Activated T-helper 1 cell treated with Interleukin-2 at 50 U/mL for 16 hours (primary cell): ENCODE measurements around the gene PODNL1.
"Not testable (repeated sequence)": the region's sequence is repeated elsewhere in the genome, so short reads cannot be mapped to it uniquely, and the experiment has no call there.

Source experiments
- DNase-seq: peaks from one replicate; pipeline ENCODE4 v3.0.0-alpha.2; 2020; ENCODE audit warnings: low read depth

PODNL1 gene

GRCh38 chr19:13972368-13973155 is 34.3 kb upstream of the PODNL1 start:
- no peak for DNase-seq

- not testable (repeated sequence) for DNase-seq
Observed at GRCh38 chr19:13971868-13972267, 33.7 kb upstream of the PODNL1 start.

- DNase-seq, result no peak
Observed at GRCh38 chr19:13969897-13970296, 31.7 kb upstream of the PODNL1 start.

GRCh38 chr19:13968999-13969398 is 30.8 kb upstream of the PODNL1 start:
- no peak for DNase-seq

- DNase-seq, result no peak
Observed at GRCh38 chr19:13968383-13968935, 30.2 kb upstream of the PODNL1 start.

- not testable (repeated sequence) for DNase-seq
Observed at GRCh38 chr19:13967206-13967605, 29.0 kb upstream of the PODNL1 start.

DNA sequence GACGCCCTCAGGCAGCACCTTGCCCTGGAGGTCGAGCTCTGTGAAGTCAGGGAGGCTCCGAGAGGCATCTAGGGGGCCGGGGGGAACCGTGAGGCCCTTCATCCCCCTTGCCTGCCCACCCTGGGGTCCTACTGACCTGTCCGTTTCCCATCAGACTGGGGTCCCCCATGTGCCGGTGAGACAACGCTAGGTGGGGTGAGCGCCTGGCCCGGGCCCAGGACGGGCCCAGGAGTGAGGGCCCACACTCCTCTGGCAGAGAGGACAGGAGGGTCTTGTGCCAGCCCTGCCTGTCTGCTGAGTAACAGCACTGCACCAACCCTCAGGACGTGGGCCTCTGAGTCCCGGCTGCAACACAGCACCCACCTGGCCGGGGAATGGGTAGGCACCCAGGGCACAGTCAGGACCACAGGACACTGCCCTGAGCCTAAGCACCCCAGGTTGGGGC is 28.5 kb upstream of the PODNL1 start:
- no peak for DNase-seq

- no peak for DNase-seq
Observed at GRCh38 chr19:13965926-13966683, 27.9 kb upstream of the PODNL1 start.

- DNase-seq, result no peak
Observed at GRCh38 chr19:13965377-13965896, 27.2 kb upstream of the PODNL1 start.

DNA sequence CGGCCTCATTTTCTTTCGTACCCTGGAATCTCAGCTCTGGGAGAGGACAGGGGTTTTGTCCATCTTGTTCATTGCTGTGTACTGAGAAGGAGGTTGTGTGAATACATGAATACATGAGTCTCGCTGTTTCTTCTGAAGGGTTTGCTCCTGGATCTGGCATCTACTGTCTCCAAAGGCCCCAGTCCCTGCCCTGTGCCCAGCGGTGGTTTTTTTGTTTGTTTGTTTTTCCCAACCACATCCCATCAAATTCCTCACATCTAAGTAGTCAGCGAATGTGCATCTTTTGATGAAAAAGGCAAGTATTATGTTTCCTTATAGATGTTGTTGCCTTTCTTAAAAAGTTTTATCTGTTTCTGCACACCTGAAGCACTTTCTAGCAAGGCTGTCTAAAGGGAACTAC is 26.6 kb upstream of the PODNL1 start:
- DNase-seq, result no peak

- DNase-seq, result no peak
Observed at GRCh38 chr19:13963603-13964105, 25.4 kb upstream of the PODNL1 start.

- no peak for DNase-seq
Observed at GRCh38 chr19:13962699-13963602, 24.7 kb upstream of the PODNL1 start.

- no peak for DNase-seq
Observed at GRCh38 chr19:13961826-13962698, 23.8 kb upstream of the PODNL1 start.

- no peak for DNase-seq
Observed at GRCh38 chr19:13960863-13961784, 22.9 kb upstream of the PODNL1 start.

GRCh38 chr19:13959962-13960862 is 22.0 kb upstream of the PODNL1 start:
- DNase-seq, result no peak

DNA sequence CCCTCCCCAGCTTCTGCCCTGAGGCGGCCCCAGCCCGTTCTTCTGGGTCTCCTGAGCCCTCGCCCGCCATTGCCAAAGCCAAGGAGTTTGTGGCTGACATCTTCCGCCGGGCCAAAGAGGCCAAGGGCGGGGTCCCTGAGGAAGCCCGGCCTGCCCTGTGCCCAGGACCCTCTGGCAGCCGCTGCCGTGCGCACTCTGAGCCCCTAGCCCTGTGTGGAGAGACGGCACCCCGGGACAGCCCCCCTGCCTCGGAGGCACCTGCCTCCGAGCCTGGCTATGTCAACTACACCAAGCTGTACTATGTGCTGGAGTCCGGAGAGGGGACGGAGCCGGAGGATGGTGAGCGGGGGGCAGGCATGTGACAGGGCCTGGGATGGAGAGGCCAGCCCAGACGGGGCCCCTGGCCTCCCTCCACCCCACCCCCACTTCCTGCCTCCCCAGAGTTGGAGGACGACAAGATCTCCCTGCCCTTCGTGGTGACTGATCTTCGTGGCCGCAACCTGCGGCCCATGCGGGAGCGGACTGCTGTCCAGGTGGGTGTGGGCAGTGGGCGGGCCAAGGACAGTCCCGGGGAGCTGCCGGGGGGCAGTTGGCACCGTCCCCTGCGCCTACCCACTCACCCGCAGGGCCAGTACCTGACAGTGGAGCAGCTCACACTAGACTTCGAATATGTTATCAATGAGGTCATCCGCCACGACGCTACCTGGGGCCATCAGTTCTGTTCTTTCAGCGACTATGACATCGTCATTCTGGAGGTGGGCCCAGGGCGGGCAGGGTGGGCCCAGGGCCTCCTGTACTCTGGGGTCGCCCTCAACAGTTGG is 21.1 kb upstream of the PODNL1 start:
- no peak for DNase-seq

- DNase-seq, result no peak
Observed at GRCh38 chr19:13958043-13958442, 19.8 kb upstream of the PODNL1 start.
